HG03196 (cell line): ENCODE measurements around the gene PRXL2C.
"Not testable (repeated sequence)": the region's sequence is repeated elsewhere in the genome, so short reads cannot be mapped to it uniquely, and the experiment has no call there.

Source experiments
- ATAC-seq: cut with Tn5 transposase; IDR thresholded peaks from one replicate; pipeline ENCODE4 v1.9.1; 2021; ENCODE audit not compliant: unreplicated experiment

PRXL2C gene

GRCh38 chr9:96655198-96655851 is at the start of gene PRXL2C:
PRXL2C (minus strand) TSS chr9:96655317; CDS start chr9:96655281, 36 bp downstream.
- ATAC-seq: peak; percentile 58

- not testable (repeated sequence) for ATAC-seq
Observed at GRCh38 chr9:96700721-96701375, 45.7 kb upstream of the PRXL2C start.

DNA sequence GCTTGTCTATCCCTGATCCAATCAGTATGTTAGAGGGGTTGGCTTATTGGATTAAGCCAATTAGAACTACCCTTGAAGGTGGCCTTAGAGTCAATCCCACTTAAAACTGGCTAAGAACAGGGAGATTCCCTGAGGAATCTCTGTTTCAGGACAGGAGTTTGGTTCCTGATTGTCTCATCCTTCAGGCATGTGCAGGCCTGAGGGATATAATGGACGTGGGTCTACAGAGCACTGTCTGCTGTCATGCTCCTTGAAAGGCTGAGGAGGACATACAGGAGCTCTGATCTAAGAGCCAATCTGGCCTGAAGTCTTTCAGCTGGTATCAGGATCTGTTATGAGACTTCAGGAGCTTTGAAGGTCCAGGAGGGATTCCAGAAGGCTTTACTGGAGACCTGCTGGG is 36.2 kb upstream of the PRXL2C start:
- ATAC-seq: no peak

DNA sequence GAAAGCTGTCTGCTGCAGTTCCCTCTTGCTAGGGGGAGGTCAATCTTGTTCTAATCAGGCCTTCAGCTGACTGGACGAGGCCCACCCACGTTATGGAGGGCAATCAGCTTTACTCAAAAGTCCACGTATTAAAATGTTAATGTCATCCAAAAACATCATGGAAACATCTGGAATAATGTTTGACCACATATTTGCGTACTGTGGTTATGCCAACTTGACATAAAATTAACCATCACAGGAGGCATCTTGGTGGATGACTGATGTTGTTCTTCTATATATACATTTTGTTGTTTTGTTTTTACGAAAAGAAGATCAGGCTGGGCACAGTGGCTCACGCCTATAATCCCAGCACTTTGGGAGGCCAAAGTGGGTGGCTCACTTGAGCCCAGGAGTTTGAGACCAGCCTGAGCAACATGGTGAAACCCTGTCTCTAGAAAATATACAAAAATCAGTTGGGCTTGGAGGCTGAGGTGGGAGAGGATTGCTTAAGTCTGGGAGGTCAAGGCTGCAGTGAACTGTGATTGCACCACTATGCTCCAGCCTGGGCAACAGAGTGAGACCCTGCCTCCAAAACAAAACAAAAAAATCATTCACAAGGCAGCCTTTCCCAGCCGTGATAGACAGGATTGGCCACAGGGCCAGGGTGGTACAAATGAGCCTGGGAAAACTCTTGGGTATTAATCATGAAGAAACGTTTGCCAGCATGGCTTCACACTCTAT is 33.8 kb upstream of the PRXL2C start:
- ATAC-seq: no peak

GRCh38 chr9:96688187-96688586 is 33.1 kb upstream of the PRXL2C start:
- ATAC-seq: no peak

- ATAC-seq: no peak
Observed at GRCh38 chr9:96686638-96687335, 31.7 kb upstream of the PRXL2C start.

GRCh38 chr9:96680812-96681499 is 25.8 kb upstream of the PRXL2C start:
- no peak for ATAC-seq

- no peak for ATAC-seq
Observed at GRCh38 chr9:96674906-96675538, 19.9 kb upstream of the PRXL2C start.

- not testable (repeated sequence) for ATAC-seq
Observed at GRCh38 chr9:96673786-96674185, 18.7 kb upstream of the PRXL2C start.

GRCh38 chr9:96668868-96669534 is 13.9 kb upstream of the PRXL2C start:
- no peak for ATAC-seq

DNA sequence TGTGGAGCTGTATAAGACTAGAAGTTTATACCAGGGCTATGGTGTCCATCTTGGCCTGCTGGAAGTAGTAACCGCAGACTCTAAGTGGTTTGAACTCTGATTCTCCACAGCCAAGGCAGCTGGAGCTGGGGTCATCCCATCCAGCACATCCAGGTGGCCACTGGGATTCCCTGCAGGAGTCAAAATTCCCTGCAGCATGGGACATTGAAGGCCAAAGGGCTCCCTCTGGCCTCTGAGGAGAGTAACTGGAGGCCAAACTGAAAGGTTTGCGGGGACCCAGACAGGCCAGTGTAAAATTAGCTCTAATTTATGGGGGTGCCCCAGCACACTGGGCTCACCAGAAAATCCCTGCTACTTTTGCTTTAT is 12.2 kb upstream of the PRXL2C start:
- ATAC-seq: no peak

DNA sequence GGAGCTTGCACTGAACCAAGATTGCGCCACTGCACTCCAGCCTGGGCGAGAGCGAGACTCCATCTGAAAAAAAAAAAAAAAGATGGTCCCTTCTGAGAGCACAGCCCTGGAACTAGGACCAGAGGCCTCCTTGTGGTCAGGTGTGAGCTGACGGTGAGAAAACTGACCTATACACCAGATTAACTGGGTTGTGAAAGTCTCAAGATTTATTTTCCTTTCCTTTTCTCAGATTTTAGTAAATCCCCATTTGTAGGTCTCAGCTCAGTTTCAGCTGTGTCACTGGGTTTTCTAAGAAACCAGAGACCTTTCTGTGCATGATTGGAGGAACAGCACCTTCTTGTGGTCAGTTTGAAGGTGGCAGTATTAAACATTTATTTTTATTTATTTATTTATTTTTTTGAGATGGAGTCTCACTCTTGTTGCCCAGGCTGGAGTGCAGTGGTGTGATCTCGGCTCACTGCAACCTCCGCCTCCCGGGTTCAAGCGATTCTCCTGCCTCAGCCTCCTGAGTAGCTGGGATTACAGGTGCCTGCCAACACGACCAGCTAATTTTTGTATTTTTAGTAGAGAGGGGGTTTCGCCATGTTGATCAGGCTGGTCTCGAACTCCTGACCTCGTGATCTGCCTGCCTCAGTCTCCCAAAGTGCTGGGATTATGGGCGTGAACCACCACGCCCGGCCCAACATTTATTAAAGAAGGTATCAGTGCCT is 11.7 kb upstream of the PRXL2C start:
- not testable (repeated sequence) for ATAC-seq

DNA sequence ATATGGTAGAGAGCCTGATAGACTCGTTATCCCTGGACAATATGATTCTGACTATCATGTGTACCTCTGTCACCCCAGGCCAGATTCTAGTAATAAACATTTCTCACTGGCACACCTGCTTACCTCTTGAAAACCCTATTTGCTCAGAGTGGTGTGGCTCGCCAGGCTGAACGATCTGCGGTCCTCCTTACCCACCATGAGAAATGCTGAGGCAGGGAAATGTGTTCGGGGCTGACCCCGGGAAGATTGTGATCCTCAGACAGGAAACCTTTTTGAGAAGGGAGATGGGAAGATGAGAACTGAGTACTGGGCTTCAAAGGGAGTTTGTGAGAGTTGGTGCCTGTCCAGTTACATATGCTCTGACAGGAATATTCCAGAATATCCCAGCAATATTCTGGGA is 10.7 kb upstream of the PRXL2C start:
- ATAC-seq: no peak

DNA sequence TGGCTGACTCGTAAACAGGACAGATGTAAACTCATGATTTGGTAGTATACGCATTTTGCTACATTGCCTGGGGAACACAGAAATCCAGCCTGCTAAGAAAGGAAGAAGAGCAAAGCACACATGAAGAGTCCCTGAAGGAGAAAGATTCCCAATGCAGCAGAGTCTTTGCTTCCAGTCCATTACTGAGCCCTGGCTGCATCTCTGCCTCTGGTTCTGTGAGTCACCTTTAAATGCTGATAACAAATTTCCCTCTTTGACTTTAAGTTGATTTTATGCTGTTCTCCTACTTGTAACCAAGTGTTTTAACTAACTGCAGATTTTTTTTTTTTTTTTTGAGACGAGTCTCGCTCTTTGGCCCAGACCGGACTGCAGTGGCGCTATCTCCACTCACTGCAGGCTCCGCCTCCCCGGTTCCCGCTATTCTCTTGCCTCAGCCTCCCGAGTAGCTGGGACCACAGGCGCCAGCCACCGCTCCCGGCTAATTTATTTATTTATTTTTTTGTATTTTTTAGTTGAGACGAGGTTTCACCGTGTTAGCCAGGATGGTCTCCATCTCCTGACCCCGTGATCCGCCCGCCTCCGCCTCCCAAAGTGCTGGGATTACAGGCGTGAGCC is 8.5 kb upstream of the PRXL2C start:
- no peak for ATAC-seq

DNA sequence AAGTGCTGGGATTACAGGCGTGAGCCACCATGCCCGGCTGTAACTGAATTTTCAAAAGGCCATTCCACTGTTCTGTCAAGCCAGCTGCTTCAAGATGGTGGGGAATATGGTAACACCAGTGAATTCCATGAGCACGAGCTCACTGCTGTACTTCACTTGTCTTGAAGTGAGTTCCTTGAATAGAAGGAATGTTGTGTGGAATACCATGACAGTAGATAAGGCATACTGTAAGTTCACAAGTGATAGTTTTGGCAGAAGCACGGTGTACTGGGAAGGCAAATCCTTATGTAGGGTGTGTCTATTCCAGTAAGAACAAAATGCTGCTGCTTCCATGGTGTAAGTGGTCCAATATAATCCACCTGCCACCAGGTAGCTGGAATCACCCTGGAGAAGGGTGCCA is 6.6 kb upstream of the PRXL2C start:
- ATAC-seq: no peak

DNA sequence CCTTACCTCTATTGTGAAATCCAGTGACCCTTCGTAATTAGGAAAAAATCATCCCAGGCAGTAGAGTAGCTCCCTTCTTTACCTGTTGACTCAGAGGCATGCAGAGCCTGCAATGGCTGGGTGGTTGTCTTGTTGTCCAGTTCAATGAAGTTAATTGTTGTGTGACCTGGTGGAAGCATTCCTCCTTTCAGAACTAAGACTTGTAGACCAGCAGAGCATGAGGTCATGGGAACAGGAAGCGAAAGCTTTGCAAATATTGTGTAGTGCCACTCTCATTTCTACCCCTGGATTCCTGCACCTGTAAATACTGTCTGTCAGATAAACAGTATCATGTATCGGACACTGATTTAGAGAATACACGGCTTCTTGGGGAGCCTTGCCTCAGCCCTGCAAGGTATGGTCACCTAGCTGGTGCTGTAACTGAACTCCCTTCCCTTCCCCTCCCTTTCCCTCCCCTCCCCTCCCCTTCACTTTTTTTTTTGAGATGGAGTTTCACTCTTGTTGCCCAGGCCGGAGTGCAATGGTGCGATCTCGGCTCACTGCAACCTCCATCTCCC is 5.7 kb upstream of the PRXL2C start:
- no peak for ATAC-seq

DNA sequence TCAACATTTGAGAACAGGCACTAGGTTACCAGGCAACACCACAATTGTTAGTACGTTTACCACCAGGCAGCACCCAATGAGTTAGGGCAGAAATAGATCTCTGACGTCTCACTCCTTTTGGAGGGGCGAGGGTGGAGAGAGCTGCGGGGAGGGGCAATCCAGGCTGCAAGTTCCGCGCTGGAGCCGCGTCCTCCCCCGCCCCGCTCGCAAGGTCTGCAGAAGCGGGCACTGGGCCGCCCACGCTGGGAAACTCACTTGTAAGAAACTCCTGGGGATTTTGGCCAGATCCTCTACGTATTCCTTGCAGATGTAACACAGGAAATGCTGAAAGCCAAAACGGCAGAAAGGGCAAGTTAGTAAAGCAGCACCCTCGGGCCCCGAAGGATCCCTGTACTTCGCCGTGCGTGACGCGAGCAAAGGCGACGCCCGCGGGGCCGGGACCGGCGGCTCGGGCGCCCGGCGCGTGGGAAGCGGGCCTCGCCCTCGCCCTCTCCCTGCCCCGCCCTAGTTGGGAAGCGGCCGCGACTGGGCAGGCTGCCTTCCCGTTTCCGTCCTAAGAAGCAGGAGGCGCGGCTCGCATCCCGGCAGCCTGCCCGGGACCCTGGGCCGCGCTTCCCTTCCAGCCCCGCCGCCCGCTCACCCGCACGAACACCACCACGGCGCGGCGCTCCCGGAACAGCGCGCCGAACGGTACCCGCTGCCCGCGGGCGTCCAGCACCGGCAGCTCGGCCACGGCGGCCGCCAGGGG is 493 bp downstream of the PRXL2C start:
- ATAC-seq: peak; percentile 44

- ATAC-seq: no peak
Observed at GRCh38 chr9:96651626-96652025, 3.5 kb downstream of the PRXL2C start.
